ENCODE measurements around the gene ERGIC1.

DNA sequence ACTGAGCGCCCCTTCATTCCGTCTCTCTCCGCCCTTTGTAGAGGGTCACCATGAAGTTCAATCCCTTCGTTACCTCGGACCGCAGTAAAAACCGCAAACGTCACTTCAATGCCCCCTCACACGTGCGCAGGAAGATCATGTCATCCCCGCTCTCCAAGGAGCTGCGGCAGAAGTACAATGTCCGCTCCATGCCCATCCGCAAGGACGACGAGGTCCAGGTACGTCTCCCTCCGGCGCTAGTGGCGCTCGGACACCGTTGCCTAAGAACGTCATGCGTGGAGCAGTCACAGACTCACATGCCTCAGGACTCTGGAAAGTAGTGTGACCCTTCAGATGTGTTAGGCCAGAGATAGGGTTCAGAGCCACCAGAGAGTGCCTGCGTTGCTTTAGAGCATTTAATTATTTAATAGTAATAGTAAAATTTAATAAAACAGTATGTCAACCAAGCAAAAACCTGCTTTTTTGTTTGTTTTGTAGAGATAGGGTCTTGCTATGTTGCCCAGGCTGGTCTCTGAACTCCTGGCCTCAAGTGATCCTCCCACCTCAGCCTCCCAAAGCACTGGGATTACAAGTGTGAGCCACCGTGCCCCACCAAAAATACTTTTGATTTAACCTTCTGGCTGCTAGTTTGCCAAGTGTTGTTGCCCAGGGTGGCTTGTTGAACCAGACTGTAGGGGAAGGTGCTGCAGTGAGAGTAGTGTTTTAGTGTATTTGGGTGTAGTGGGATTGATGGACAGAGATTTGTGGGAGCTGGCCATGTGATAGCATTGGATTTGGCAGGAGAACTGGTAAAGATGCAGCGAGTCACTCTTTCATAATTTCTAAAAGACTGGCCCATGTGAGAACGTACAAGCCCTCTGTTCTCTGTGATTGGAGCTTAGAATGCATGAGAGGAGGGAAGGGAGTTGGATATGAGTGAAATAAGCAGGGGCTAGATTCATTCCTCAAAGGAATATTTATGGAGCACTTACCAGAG is 126.1 kb downstream of the ERGIC1 start:
- TF ChIP-seq, protein P1, sequence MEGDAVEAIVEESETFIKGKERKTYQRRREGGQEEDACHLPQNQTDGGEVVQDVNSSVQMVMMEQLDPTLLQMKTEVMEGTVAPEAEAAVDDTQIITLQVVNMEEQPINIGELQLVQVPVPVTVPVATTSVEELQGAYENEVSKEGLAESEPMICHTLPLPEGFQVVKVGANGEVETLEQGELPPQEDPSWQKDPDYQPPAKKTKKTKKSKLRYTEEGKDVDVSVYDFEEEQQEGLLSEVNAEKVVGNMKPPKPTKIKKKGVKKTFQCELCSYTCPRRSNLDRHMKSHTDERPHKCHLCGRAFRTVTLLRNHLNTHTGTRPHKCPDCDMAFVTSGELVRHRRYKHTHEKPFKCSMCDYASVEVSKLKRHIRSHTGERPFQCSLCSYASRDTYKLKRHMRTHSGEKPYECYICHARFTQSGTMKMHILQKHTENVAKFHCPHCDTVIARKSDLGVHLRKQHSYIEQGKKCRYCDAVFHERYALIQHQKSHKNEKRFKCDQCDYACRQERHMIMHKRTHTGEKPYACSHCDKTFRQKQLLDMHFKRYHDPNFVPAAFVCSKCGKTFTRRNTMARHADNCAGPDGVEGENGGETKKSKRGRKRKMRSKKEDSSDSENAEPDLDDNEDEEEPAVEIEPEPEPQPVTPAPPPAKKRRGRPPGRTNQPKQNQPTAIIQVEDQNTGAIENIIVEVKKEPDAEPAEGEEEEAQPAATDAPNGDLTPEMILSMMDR (IDR thresholded peaks at IDR 0.05), result no peak
- no peak for TF ChIP-seq POLR2A (IDR thresholded peaks at IDR 0.05)

All from testis (tissue), 2 donors.